Measurements from ENCODE around the gene VAT1L.

- no peak for TF ChIP-seq CTCF (conservative IDR thresholded peaks at IDR 0.05 in 1 of 2, IDR thresholded peaks at IDR 0.05 in 1 of 2; ENCODE audit: low read depth in 1 of 2, low read length in 2 of 2)
- no peak for TF ChIP-seq EZH2 (IDR thresholded peaks at IDR 0.05; ENCODE audit: low read length, missing control alignments)
These were observed 151.6 kb downstream of the VAT1L start for GRCh38 chr16:77939968-77940367.
